Measurements from ENCODE around the gene MYO1B.

DNA sequence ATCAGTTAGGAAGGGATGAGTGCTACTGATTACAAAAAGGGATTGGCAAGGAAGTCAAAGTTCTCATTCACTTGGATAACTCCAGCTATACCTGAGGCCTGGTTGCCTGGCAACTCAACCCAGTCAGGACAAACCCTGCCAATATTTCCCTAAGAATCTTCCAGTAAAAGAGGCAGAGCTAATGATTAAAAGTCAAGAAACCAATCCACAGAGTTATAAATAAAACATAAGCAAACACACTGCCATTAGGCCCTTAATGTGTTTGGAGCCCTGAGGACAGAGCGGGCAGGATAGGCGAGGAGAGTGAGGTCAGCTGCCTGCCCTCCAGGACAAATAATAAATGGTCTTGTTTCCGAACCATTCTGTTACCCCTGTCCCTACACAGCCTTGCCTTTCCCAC, 217.2 kb downstream of the MYO1B start:
- TF ChIP-seq EZH2 (IDR thresholded peaks at IDR 0.05) (no peak), POLR2AphosphoS5 (IDR thresholded peaks at IDR 0.05; ENCODE audit: borderline replicate concordance, low read depth, low read length) (no peak)
